ENCODE measurements around the gene FNDC8. TPM values are rescaled to one million over a fixed set of nuclear protein-coding genes. Genes with fewer than 3 reads are reported as not detected.

The FNDC8 gene
- polyA plus RNA-seq, 1 of the 3 experiments (the other 2 are of a cell fraction) = not detected

GRCh38 chr17:35094902-35095301, 26.5 kb upstream of the FNDC8 start:
- Histone ChIP-seq H3K79me2 (ENCODE audit: insufficient read depth) (no peaks in the 10 kb centered on the region), H3K27me3 (ENCODE audit: insufficient read depth) (no peaks in the 10 kb centered on the region), H3K36me3 (replicated peaks in 1 of 2; ENCODE audit: control insufficient read depth in 1 of 2, insufficient read depth in 2 of 2, low read length in 1 of 2) (peaks cover 7 to 8% of the 10 kb centered on the region in 2 experiments), H3K9me3 (no peaks in the 10 kb centered on the region), H3F3A (replicated peaks; ENCODE audit: insufficient read depth) (no peaks in the 10 kb centered on the region), H3K4me3 (ENCODE audit: low read depth in 2 of 2, low read length in 1 of 2) (no peak overlapping the region), H3K27ac (ENCODE audit: low read depth in 2 of 2, low read length in 1 of 2) (peak overlapping the region in 1 of 2 experiments; percentile 28; a peak in 1 of 4 replicates), H2AFZ (ENCODE audit: low read depth) (no peak overlapping the region), H3K9ac (0 out of 2 replicates have a peak overlapping the region, but pooled peaks have one; percentile 11), H3K4me1 (ENCODE audit: control insufficient read depth in 1 of 2, insufficient read depth in 2 of 2, low read depth in 1 of 2, low read length in 1 of 2) (peaks cover 0 to under 1% of the 10 kb centered on the region in 2 experiments; a peak in 1 of 4 replicates), H4K20me1 (ENCODE audit: insufficient read depth) (no peaks in the 10 kb centered on the region), H3K9me2 (no peaks in the 10 kb centered on the region), H3K4me2 (no peak overlapping the region)
- ChIA-PET CTCF (interaction anchor here (1.0 to 2.0 kb wide), 3 partner anchors 12 to 552 kb away, joined by 3 to 8 read pairs (median 4); partner anchors contain the start of gene RAD51D), POLR2A (no interaction called here)
- DNase-seq = no peak
- WGBS (ENCODE audit: low lambda C conversion rate) = 37% methylated on average over 2 of the region's 2 CpGs
- TF ChIP-seq FOSL2 (IDR thresholded peaks at IDR 0.05; ENCODE audit: borderline replicate concordance, low read depth) = peak; percentile 41; the same call in 1 of the 2 replicates
- peak; percentile 36; the same call in 1 of the 2 replicates for TF ChIP-seq PBX3 (IDR thresholded peaks at IDR 0.05)
- TF ChIP-seq CTCF (IDR thresholded peaks at IDR 0.05) = no peak
- TF ChIP-seq MAX (IDR thresholded peaks at IDR 0.05; ENCODE audit: low read depth) = 0 out of 2 replicates have a peak, but pooled peaks have one; percentile 17
- TF ChIP-seq JUND (IDR thresholded peaks at IDR 0.05) = 0 out of 2 replicates have a peak, but pooled peaks have one; percentile 20

- ChIA-PET CTCF (interaction anchor here (0.6 to 1.5 kb wide), 2 partner anchors 13 to 22 kb away, joined by 3 read pairs; no protein-coding TSS in a partner anchor), POLR2A (no interaction called here)
- Histone ChIP-seq H3K27me3 (ENCODE audit: insufficient read depth) (no peaks in the 10 kb centered on the region), H3K9me2 (no peaks in the 10 kb centered on the region), H3K4me1 (ENCODE audit: control insufficient read depth in 1 of 2, insufficient read depth in 2 of 2, low read depth in 1 of 2, low read length in 1 of 2) (no peaks in the 10 kb centered on the region), H3K9ac (no peak overlapping the region), H2AFZ (ENCODE audit: low read depth) (no peak overlapping the region), H3K36me3 (replicated peaks in 1 of 2; ENCODE audit: control insufficient read depth in 1 of 2, insufficient read depth in 2 of 2, low read length in 1 of 2) (peaks cover 8 to 15% of the 10 kb centered on the region in 2 experiments), H3K4me2 (no peak overlapping the region), H3K79me2 (ENCODE audit: insufficient read depth) (no peaks in the 10 kb centered on the region), H3K4me3 (ENCODE audit: low read depth in 2 of 2, low read length in 1 of 2) (no peak overlapping the region), H3K27ac (ENCODE audit: low read depth in 2 of 2, low read length in 1 of 2) (no peak overlapping the region), H3K9me3 (no peaks in the 10 kb centered on the region), H4K20me1 (ENCODE audit: insufficient read depth) (no peaks in the 10 kb centered on the region), H3F3A (replicated peaks; ENCODE audit: insufficient read depth) (no peaks in the 10 kb centered on the region)
- 100% methylated on average over 1 of the region's 1 CpG for WGBS (ENCODE audit: low lambda C conversion rate)
- DNase-seq = no peak
- TF ChIP-seq ELF1 (IDR thresholded peaks at IDR 0.05) = no peak
- no peak for TF ChIP-seq CHD2 (IDR thresholded peaks at IDR 0.05; ENCODE audit: low read length, partially characterized antibody)
- no peak for TF ChIP-seq POLR2AphosphoS5 (IDR thresholded peaks at IDR 0.05; ENCODE audit: low read depth, low read length)
- no peak for TF ChIP-seq EP300 (IDR thresholded peaks at IDR 0.05; ENCODE audit: borderline replicate concordance in 1 of 2, low read depth in 1 of 2, low read length in 1 of 2)
- no peak for TF ChIP-seq IRF3 (IDR thresholded peaks at IDR 0.05; ENCODE audit: low read depth, low read length)
- TF ChIP-seq TAF1 (IDR thresholded peaks at IDR 0.05; ENCODE audit: borderline replicate concordance, low read depth, low read length) = no peak
- TF ChIP-seq NFIC (IDR thresholded peaks at IDR 0.05; ENCODE audit: borderline replicate concordance) = no peak
- TF ChIP-seq YY1 (IDR thresholded peaks at IDR 0.05; ENCODE audit: low read depth) = no peak
- no peak for TF ChIP-seq GATA2 (CRISPR knock-in tag; IDR thresholded peaks at IDR 0.05)
- TF ChIP-seq NRF1 (IDR thresholded peaks at IDR 0.05; ENCODE audit: low read depth, low read length) = no peak
- no peak for TF ChIP-seq FOXM1 (IDR thresholded peaks at IDR 0.05; ENCODE audit: low read depth)
- no peak for TF ChIP-seq EZH2phosphoT487 (IDR thresholded peaks at IDR 0.05; ENCODE audit: borderline replicate concordance, low read depth)
- TF ChIP-seq RFX5 (IDR thresholded peaks at IDR 0.05; ENCODE audit: low read length) = no peak
- TF ChIP-seq TCF12 (IDR thresholded peaks at IDR 0.05) = no peak
- TF ChIP-seq RCOR1 (IDR thresholded peaks at IDR 0.05; ENCODE audit: low read length) = no peak
- no peak for TF ChIP-seq ZBTB33 (IDR thresholded peaks at IDR 0.05; ENCODE audit: borderline replicate concordance, low read depth)
- TF ChIP-seq SIN3A (IDR thresholded peaks at IDR 0.05; ENCODE audit: borderline replicate concordance, low read depth, low read length) = no peak
- TF ChIP-seq MEF2A (IDR thresholded peaks at IDR 0.05; ENCODE audit: borderline replicate concordance, low read depth) = no peak
Measured at GRCh38 chr17:35095741-35096140, 25.7 kb upstream of the FNDC8 start.
